ENCODE results near the gene NOCT.
"Not testable (repeated sequence)": the region's sequence is repeated elsewhere in the genome, so short reads cannot be mapped to it uniquely, and the experiment has no call there.

Gene NOCT

GRCh38 chr4:139011225-139011950, 4.2 kb upstream of the NOCT start:
- DNase-seq, result no peak

GRCh38 chr4:139014371-139015268, 961 bp upstream of the NOCT start:
- peak; percentile 23 for DNase-seq

- DNase-seq, result peak; percentile 49
These were observed 429 bp downstream of the NOCT start for GRCh38 chr4:139015948-139016471.

GRCh38 chr4:139017861-139018260, 2.3 kb downstream of the NOCT start:
- DNase-seq, result no peak

GRCh38 chr4:139018501-139018900, 2.9 kb downstream of the NOCT start:
- no peak for DNase-seq

- DNase-seq, result no peak
These were observed 3.6 kb downstream of the NOCT start for GRCh38 chr4:139018971-139019758.

GRCh38 chr4:139020384-139020783, 4.8 kb downstream of the NOCT start:
- DNase-seq, result no peak

- not testable (repeated sequence) for DNase-seq
These were observed 5.5 kb downstream of the NOCT start for GRCh38 chr4:139021071-139021470.

- DNase-seq, result no peak
These were observed 7.3 kb downstream of the NOCT start for GRCh38 chr4:139022835-139023234.

- DNase-seq, result no peak
These were observed 9.1 kb downstream of the NOCT start for GRCh38 chr4:139024686-139025085.

GRCh38 chr4:139025841-139026240, 10.3 kb downstream of the NOCT start:
- no peak for DNase-seq

- DNase-seq, result no peak
These were observed 12.2 kb downstream of the NOCT start for GRCh38 chr4:139027776-139028175.

- no peak for DNase-seq
These were observed 12.6 kb downstream of the NOCT start for GRCh38 chr4:139028191-139028661.

- DNase-seq, result not testable (repeated sequence)
These were observed 14.3 kb downstream of the NOCT start for GRCh38 chr4:139029866-139030363.

- peak; percentile 62 for DNase-seq
These were observed 15.1 kb downstream of the NOCT start for GRCh38 chr4:139030614-139031235.

GRCh38 chr4:139035650-139036049, 20.1 kb downstream of the NOCT start:
- DNase-seq, result no peak

GRCh38 chr4:139036885-139037284, 21.3 kb downstream of the NOCT start:
- DNase-seq, result no peak

- no peak for DNase-seq
These were observed 23.4 kb downstream of the NOCT start for GRCh38 chr4:139038874-139039443.

- no peak for DNase-seq
These were observed 27.4 kb downstream of the NOCT start for GRCh38 chr4:139042981-139043460.

GRCh38 chr4:139044291-139044690, 28.7 kb downstream of the NOCT start:
- no peak for DNase-seq

GRCh38 chr4:139048026-139048425, 32.4 kb downstream of the NOCT start:
- no peak for DNase-seq

GRCh38 chr4:139050446-139050845, 34.9 kb downstream of the NOCT start:
- DNase-seq, result no peak
